H1 (cell line): ENCODE measurements around the gene HOXB3. TPM values are rescaled to one million over a fixed set of nuclear protein-coding genes. Genes with fewer than 3 reads are reported as not detected.

Experiments
- CTCF ChIA-PET: fragments of 300-600 bp; sonication (Branson Sonifier 250); formaldehyde crosslinking; loops from one replicate; lab custom pipeline; 2021; ENCODE audit not compliant: partially characterized antibody; lab: Charles Lee
- POLR2A ChIA-PET: fragments of 300-600 bp; sonication (Branson Sonifier 250); formaldehyde crosslinking; loops from one replicate; lab custom pipeline; 2021; ENCODE audit warnings: inconsistent platforms; ENCODE audit not compliant: partially characterized antibody; lab: Charles Lee
- DNase-seq, 2 experiments: peaks; one replicate each; pipeline versions ENCODE4 v3.0.0 to v3.0.0-alpha.2; 2010 to 2022; ENCODE audit warnings: low spot score in 2 of 2, low read depth in 1 of 2, mixed read lengths in 1 of 2
- FAIRE-seq: peaks from 2 replicates; lab custom pipeline; 2011; peaks lifted over from hg19 to GRCh38; lab: Jason Lieb, UNC
- H2AFZ ChIP-seq: 2 replicates; pipeline ENCODE4 v1.8.1; 2012; ENCODE audit warnings: low read length, inconsistent platforms
- H2AK5ac ChIP-seq: 2 replicates; pipeline ENCODE4 v1.6.1; 2013; ENCODE audit warnings: low read depth, low read length
- H2BK120ac ChIP-seq: replicated peaks from 2 replicates; pipeline ENCODE3; 2013; ENCODE audit warnings: low read depth, low read length, inconsistent platforms
- H2BK12ac ChIP-seq: 2 replicates; pipeline ENCODE4 v1.6.1; 2013; ENCODE audit warnings: low read depth, low read length
- H2BK15ac ChIP-seq: 2 replicates; pipeline ENCODE4 v1.6.1; 2013; ENCODE audit warnings: low read length
- H2BK20ac ChIP-seq: 2 replicates; pipeline ENCODE4 v1.6.1; 2013; ENCODE audit warnings: low read length
- H2BK5ac ChIP-seq: 2 replicates; pipeline ENCODE4 v1.6.1; 2013; ENCODE audit warnings: low read depth, low read length
- H3K14ac ChIP-seq: 2 replicates; pipeline ENCODE4 v1.6.1; 2013; ENCODE audit warnings: inconsistent platforms; ENCODE audit not compliant: insufficient read length
- H3K18ac ChIP-seq: 2 replicates; pipeline ENCODE4 v1.6.1; 2013; ENCODE audit warnings: low read length; ENCODE audit errors: extremely low read depth
- H3K23ac ChIP-seq: 2 replicates; pipeline ENCODE4 v1.6.1; 2013; ENCODE audit warnings: inconsistent platforms; ENCODE audit not compliant: insufficient read length
- H3K23me2 ChIP-seq: 2 replicates; pipeline ENCODE4 v1.6.1; 2013; ENCODE audit warnings: low read depth, low read length
- H3K27ac ChIP-seq: 2 replicates; pipeline ENCODE4 v1.6.1; 2011; ENCODE audit warnings: low read depth, low read length, inconsistent platforms
- H3K27me3 ChIP-seq, 4 experiments: replicated peaks in 1 of 4; 1 replicate in 1 of 4; 2 replicates in 3 of 4; pipeline versions ENCODE4 v1.6.1 to v1.8.1; 2011 to 2013; ENCODE audit warnings: low read length in 3 of 4, mild to moderate bottlenecking in 3 of 4, inconsistent platforms in 2 of 4, mixed read lengths in 2 of 4, moderate library complexity in 1 of 4; ENCODE audit not compliant: control insufficient read depth in 3 of 4, insufficient read depth in 3 of 4; ENCODE audit errors: extremely low read depth in 1 of 4
- H3K36me3 ChIP-seq, 4 experiments: 2 replicates each; pipeline versions ENCODE4 v1.6.1 to v1.8.1; 2011 to 2013; ENCODE audit warnings: mild to moderate bottlenecking in 4 of 4, low read length in 3 of 4, moderate library complexity in 2 of 4, control low read depth in 1 of 4, inconsistent platforms in 1 of 4; ENCODE audit not compliant: insufficient read depth in 4 of 4, control insufficient read depth in 2 of 4
- H3K4ac ChIP-seq: replicated peaks from 2 replicates; pipeline ENCODE3; 2013; ENCODE audit warnings: low read length, low read depth, mixed read lengths, inconsistent platforms; ENCODE audit not compliant: insufficient read length
- H3K4me1 ChIP-seq, 4 experiments: replicated peaks in 1 of 4; 1 replicate in 1 of 4; 2 replicates in 3 of 4; pipeline versions ENCODE4 v1.6.1 to v1.8.1; 2011 to 2013; ENCODE audit warnings: low read length in 3 of 4, inconsistent platforms in 2 of 4, mixed read lengths in 1 of 4; ENCODE audit not compliant: insufficient read depth in 4 of 4, control insufficient read depth in 3 of 4
- H3K4me2 ChIP-seq, 2 experiments: 2 replicates each; pipeline versions ENCODE4 v1.6.1 to v1.8.1; 2011 to 2013; ENCODE audit warnings: low read depth in 2 of 2, low read length in 2 of 2, control low read depth in 1 of 2, inconsistent platforms in 1 of 2, mild to moderate bottlenecking in 1 of 2; ENCODE audit not compliant: insufficient read depth in 1 of 2
- H3K4me3 ChIP-seq, 4 experiments: fragments of 200-600, 300-600 bp in 1 of 4; sonication (generic), shearing (Covaris generic), sonication (Bioruptor Twin) in 1 of 4; 2 replicates each; pipeline versions ENCODE4 v1.5.1 to v1.8.1; 2011 to 2016; ENCODE audit warnings: low read length in 4 of 4, low read depth in 3 of 4, control low read depth in 2 of 4, inconsistent platforms in 2 of 4, mild to moderate bottlenecking in 2 of 4, mixed read lengths in 1 of 4, moderate library complexity in 1 of 4; ENCODE audit not compliant: insufficient read depth in 2 of 4; ENCODE audit errors: extremely low read depth in 1 of 4
- H3K56ac ChIP-seq: replicated peaks from 2 replicates; pipeline ENCODE3; 2013; ENCODE audit warnings: low read depth, mild to moderate bottlenecking, mixed read lengths, low read length, inconsistent platforms; ENCODE audit not compliant: insufficient read length
- H3K79me1 ChIP-seq: 2 replicates; pipeline ENCODE4 v1.6.1; 2013; ENCODE audit warnings: low read depth, low read length, control low read depth
- H3K79me2 ChIP-seq, 2 experiments: 2 replicates each; pipeline versions ENCODE4 v1.6.1 to v1.8.1; 2012 to 2013; ENCODE audit warnings: low read length in 2 of 2, mild to moderate bottlenecking in 2 of 2, inconsistent platforms in 1 of 2; ENCODE audit not compliant: insufficient read depth in 2 of 2, control insufficient read depth in 1 of 2
- H3K9ac ChIP-seq, 4 experiments: replicated peaks in 1 of 4; 1 replicate in 1 of 4; 2 replicates in 3 of 4; pipeline versions ENCODE4 v1.6.1 to v1.8.1; 2011 to 2013; ENCODE audit warnings: low read depth in 3 of 4, low read length in 3 of 4, control low read depth in 2 of 4, mild to moderate bottlenecking in 2 of 4, moderate library complexity in 2 of 4, inconsistent platforms in 1 of 4; ENCODE audit errors: extremely low read depth in 1 of 4
- H3K9me3 ChIP-seq, 2 experiments: 2 replicates each; pipeline versions ENCODE4 v1.6.1 to v1.8.1; 2012 to 2013; ENCODE audit warnings: mild to moderate bottlenecking in 2 of 2, moderate library complexity in 2 of 2, control low read depth in 1 of 2, inconsistent platforms in 1 of 2, low read depth in 1 of 2, low read length in 1 of 2, mixed read lengths in 1 of 2; ENCODE audit not compliant: insufficient read depth in 2 of 2
- H4K20me1 ChIP-seq, 2 experiments: replicated peaks in 1 of 2; 2 replicates each; pipeline versions ENCODE3 to v1.8.1; 2011 to 2013; ENCODE audit warnings: inconsistent platforms in 2 of 2, low read length in 2 of 2, mild to moderate bottlenecking in 1 of 2; ENCODE audit not compliant: insufficient read depth in 2 of 2, control insufficient read depth in 1 of 2
- H4K5ac ChIP-seq: 2 replicates; pipeline ENCODE4 v1.6.1; 2013; ENCODE audit warnings: low read length, low read depth, mixed read lengths, inconsistent platforms; ENCODE audit not compliant: insufficient read length
- H4K8ac ChIP-seq: 2 replicates; pipeline ENCODE4 v1.8.0; 2013; ENCODE audit warnings: mild to moderate bottlenecking, moderate library complexity, low read length, inconsistent platforms; ENCODE audit not compliant: insufficient read depth; ENCODE audit errors: extremely low read depth
- H4K91ac ChIP-seq: replicated peaks from 2 replicates; pipeline ENCODE3; 2013; ENCODE audit warnings: low read length, mixed read lengths, inconsistent platforms; ENCODE audit not compliant: insufficient read length
- CBX8 ChIP-seq: fragments of 300-800, 300-1000 bp; sonication (generic); IDR thresholded peaks from 2 replicates; pipeline ENCODE4 v1.7.1; 2016; ENCODE audit warnings: low read depth, low read length, borderline replicate concordance
- CTBP2 ChIP-seq: IDR thresholded peaks from 2 replicates; pipeline ENCODE4 v1.7.0; 2011; ENCODE audit warnings: borderline replicate concordance, mild to moderate bottlenecking, moderate library complexity, mixed read lengths, low read length; ENCODE audit not compliant: insufficient read depth, insufficient read length
- EZH2 ChIP-seq: fragments of 200-600 bp; sonication (generic); IDR thresholded peaks from 2 replicates; pipeline ENCODE4 v1.7.1; 2012; ENCODE audit warnings: low read depth, mild to moderate bottlenecking, moderate library complexity, low read length, inconsistent platforms; ENCODE audit not compliant: severe bottlenecking
- RFX5 ChIP-seq: IDR thresholded peaks from 2 replicates; pipeline ENCODE4 v1.6.1; 2011; ENCODE audit warnings: low read depth, low read length, improper control_type of control experiment, borderline replicate concordance
- RNF2 ChIP-seq: fragments of 200-900, 300-1000 bp; sonication (generic); IDR thresholded peaks from 2 replicates; pipeline ENCODE4 v1.7.1; 2016; ENCODE audit warnings: borderline replicate concordance, low read depth, mild to moderate bottlenecking, antibody characterized with exemption, low read length; ENCODE audit not compliant: poor library complexity, severe bottlenecking; ENCODE audit errors: missing control alignments
- SUZ12 ChIP-seq: fragments of 200-600 bp; sonication (generic); IDR thresholded peaks from 2 replicates; pipeline ENCODE4 v1.6.1; 2012; ENCODE audit warnings: mild to moderate bottlenecking, inconsistent platforms, low read length, moderate library complexity, mixed read lengths
- WGBS, 2 experiments: shearing (Covaris generic) in 1 of 2; methylation state at CpG; one replicate each; pipeline versions ENCODE4 v1.1.6 to v1.1.7; 2013 to 2015; ENCODE audit warnings: low lambda C conversion rate in 2 of 2, mixed read lengths in 2 of 2, inconsistent platforms in 1 of 2, low coverage in 1 of 2, missing lambda C conversion rate in 1 of 2; ENCODE audit not compliant: insufficient replicate concordance in 2 of 2, insufficient coverage in 1 of 2, insufficient read length in 1 of 2; ENCODE audit errors: extremely low coverage in 1 of 2, missing lambda C conversion rate in 1 of 2; 5-methylcytosine and 5-hydroxymethylcytosine counted together
- long read RNA-seq, 2 experiments: library from RNA in 1 of 2; library from capped mRNA in 1 of 2; stranded (forward); transcript quantifications; one replicate each; pipeline ENCODE4 v2.0.0, GENCODE V29; 2021; ENCODE audit warnings: inconsistent platforms in 1 of 2
- polyA minus RNA-seq, 3 experiments: library from RNA; depleted of rRNA, polyadenylated mRNA; stranded (reverse); fragments of >200 nt; gene quantifications; 1 replicate in 2 of 3; 2 replicates in 1 of 3; pipeline ENCODE4 v1.2.3, GENCODE V29; 2011
- polyA plus RNA-seq, 7 experiments: library from polyadenylated mRNA; depleted of rRNA in 3 of 7; stranded (reverse) in 5 of 7; unstranded in 2 of 7; fragments of >200 nt in 5 of 7; fragments of 200-250 nt in 2 of 7; gene quantifications; 1 replicate in 5 of 7; 2 replicates in 1 of 7; 4 replicates in 1 of 7; pipeline versions ENCODE4 v1.2.1 to v1.2.3, GENCODE V29; 2011 to 2013; ENCODE audit warnings: missing spikeins in 2 of 7, mixed read lengths in 2 of 7
- total RNA-seq: library from RNA; stranded (reverse); fragmentation: NEBNext Ultra II Directional; extraction: Animal tissue kit (Norgen Biotek cat#: 25700); gene quantifications from 2 replicates; pipeline ENCODE4 v1.2.1, GENCODE V29; 2021
- TF ChIP-seq, protein P1 (sequence below): IDR thresholded peaks from 2 replicates; pipeline ENCODE4 v1.6.1; 2011; ENCODE audit warnings: low read length, improper control_type of control experiment

HOXB3 gene
- total RNA-seq (not detected in 2 replicates), polyA plus RNA-seq (2011; rRNA removed) (not detected in 2 replicates), polyA minus RNA-seq (2011; rRNA and poly(A)+ RNA removed) (0.19 TPM in 1 of 2 replicates, not detected in the other)
- polyA plus RNA-seq (2011; cell fraction: cytosol; rRNA removed): not detected
- not detected for polyA plus RNA-seq (2011; cell fraction: nucleus; rRNA removed)
- polyA plus RNA-seq (2012, experiment 1 of 2): 0.28 TPM in 1 of 4 replicates, not detected in the others
- polyA plus RNA-seq (2012, experiment 2 of 2): not detected
- polyA plus RNA-seq (2013, experiment 1 of 2): not detected
- polyA plus RNA-seq (2013, experiment 2 of 2): not detected
- not detected for polyA minus RNA-seq (2011; cell fraction: cytosol; rRNA and poly(A)+ RNA removed)
- 1.00 TPM for polyA minus RNA-seq (2011; cell fraction: nucleus; rRNA and poly(A)+ RNA removed)
- long read RNA-seq, experiment 1: 0 reads
- long read RNA-seq, experiment 2: 0 reads

DNA sequence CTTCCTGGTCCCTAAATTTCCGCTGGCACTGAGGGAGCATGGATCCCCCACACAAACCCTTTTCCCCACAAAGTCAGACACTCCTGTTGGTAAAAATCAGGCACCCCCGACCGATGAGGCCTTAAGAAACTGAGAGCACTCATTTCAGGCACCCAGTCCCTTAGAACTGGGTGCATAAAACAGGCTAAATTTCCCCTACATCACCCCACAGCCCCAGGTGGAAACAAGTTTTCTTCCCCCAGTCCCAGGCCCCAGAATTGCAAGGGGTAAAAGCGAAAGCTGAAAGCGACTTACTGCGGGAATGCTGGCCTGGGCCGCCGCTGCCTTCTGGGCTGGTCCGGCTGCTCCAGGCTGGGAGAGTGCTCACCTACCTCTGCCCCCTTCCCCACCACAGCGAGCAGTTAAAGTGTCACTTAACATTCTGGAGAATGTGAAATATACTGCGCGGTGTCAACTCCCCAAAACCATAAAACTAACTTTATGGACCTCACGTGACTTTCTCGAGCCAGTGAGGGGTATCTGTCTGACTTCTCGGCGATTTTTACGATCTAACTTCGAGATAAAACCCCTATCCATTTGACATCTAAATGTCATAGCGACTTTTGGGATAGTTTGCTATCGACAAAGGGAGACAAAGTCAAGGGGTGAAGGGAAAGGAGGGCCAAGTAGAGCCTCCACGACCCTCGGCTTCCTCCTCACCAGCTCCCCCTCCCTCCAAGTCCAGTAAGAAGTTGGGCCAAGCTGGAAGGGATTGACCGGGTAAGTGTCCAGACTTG is at the start of gene HOXB3:
HOXB3 (minus strand) TSS at position 411 of the 776 bp plus-strand sequence. CDS start 37,767 bp downstream, outside the sequence.
- Histone ChIP-seq H3K56ac (no peak within 1 kb of the TSS), H2AK5ac (peak within 1 kb of the TSS; percentile 55; the same call in 1 of the 2 replicates), H2BK12ac (no peak within 1 kb of the TSS), H3K4me2 (no peak within 1 kb of the TSS), H3K4ac (no peak within 1 kb of the TSS), H4K8ac (no peak within 1 kb of the TSS), H2BK15ac (peak within 1 kb of the TSS; percentile 81; the same call in 1 of the 2 replicates), H3K27me3 (peaks cover 96 to 100% (median 99%) of the 10 kb centered on the region in 4 experiments), H4K20me1 (peaks cover 20 to 37% of the 10 kb centered on the region in 2 experiments), H2BK120ac (no peak within 1 kb of the TSS)
- CTCF ChIA-PET: interaction anchor here (0.5 to 7.0 kb wide), 12 partner anchors 26 to 296 kb away, joined by 3 to 53 read pairs (median 3); no protein-coding TSS in a partner anchor
- peak; percentile 93 for TF ChIP-seq RNF2
- no peak for TF ChIP-seq RFX5
- no peak for TF ChIP-seq CTBP2
- TF ChIP-seq EZH2: peak; percentile 94
- TF ChIP-seq SUZ12: peak; percentile 94
- TF ChIP-seq, protein P1, sequence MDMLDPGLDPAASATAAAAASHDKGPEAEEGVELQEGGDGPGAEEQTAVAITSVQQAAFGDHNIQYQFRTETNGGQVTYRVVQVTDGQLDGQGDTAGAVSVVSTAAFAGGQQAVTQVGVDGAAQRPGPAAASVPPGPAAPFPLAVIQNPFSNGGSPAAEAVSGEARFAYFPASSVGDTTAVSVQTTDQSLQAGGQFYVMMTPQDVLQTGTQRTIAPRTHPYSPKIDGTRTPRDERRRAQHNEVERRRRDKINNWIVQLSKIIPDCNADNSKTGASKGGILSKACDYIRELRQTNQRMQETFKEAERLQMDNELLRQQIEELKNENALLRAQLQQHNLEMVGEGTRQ: 0 out of 2 replicates have a peak, but pooled peaks have one; percentile 8
- TF ChIP-seq CBX8: peak; percentile 85; the same call in 1 of the 2 replicates
- TF ChIP-seq, all 59 proteins: peak for 5
- Histone ChIP-seq H2AFZ (no peak within 1 kb of the TSS), H3K18ac (no peak within 1 kb of the TSS; the same call in 1 of the 2 replicates), H3K36me3 (peaks cover 0 to 6% (median 0%) of the 10 kb centered on the region in 4 experiments; a peak in 1 of 8 replicates), H2BK20ac (no peak within 1 kb of the TSS), H3K79me1 (no peaks in the 10 kb centered on the region), H4K91ac (no peak within 1 kb of the TSS), H3K79me2 (no peaks in the 10 kb centered on the region), H3K9ac (no peak within 1 kb of the TSS), H3K4me3 (no peak within 1 kb of the TSS), H3K14ac (no peak within 1 kb of the TSS), H2BK5ac (no peak within 1 kb of the TSS), H3K4me1 (peaks cover 0 to 7% (median 3%) of the 10 kb centered on the region in 4 experiments; a peak in 5 of 7 replicates), H3K23me2 (no peaks in the 10 kb centered on the region), H3K23ac (no peak within 1 kb of the TSS), H4K5ac (no peak within 1 kb of the TSS), H3K9me3 (no peaks in the 10 kb centered on the region; a peak in 1 of 4 replicates), H3K27ac (no peak within 1 kb of the TSS)
- 10% methylated on average over 23 of the region's 23 CpGs; no CpG with 5 or more reads in 1 of the 2 experiments for WGBS, 2 experiments
- DNase-seq: no peak
- FAIRE-seq: no peak
- POLR2A ChIA-PET: no interaction called here
